GM23338 (cell line): ENCODE measurements around the gene CDK5RAP2. TPM values are rescaled to one million over a fixed set of nuclear protein-coding genes. Genes with fewer than 3 reads are reported as not detected.

Experiments
- ATAC-seq: fragments of 200-7000 bp; cut with Tn5 transposase; 3 replicates; pipeline ENCODE4 v1.9.1; 2020
- DNase-seq: peaks from one replicate; pipeline ENCODE4 v3.0.0-alpha.2; 2015; ENCODE audit warnings: low spot score
- H2AFZ ChIP-seq: fragments of 200-600 bp; sonication (generic); 2 replicates; pipeline ENCODE4 v1.8.0; 2016; ENCODE audit warnings: antibody characterized with exemption, mild to moderate bottlenecking, moderate library complexity
- H3F3A ChIP-seq: fragments of 200-600 bp; sonication (generic); replicated peaks from 2 replicates; pipeline ENCODE4 v1.8.0; 2017; ENCODE audit warnings: antibody characterized with exemption, mixed run types, low read depth
- H3K27ac ChIP-seq: fragments of 200-600 bp; sonication (generic); 2 replicates; pipeline ENCODE4 v1.6.1; 2016; ENCODE audit warnings: low read depth
- H3K27me3 ChIP-seq: fragments of 200-600 bp; sonication (generic); 2 replicates; pipeline ENCODE4 v1.8.0; 2016; ENCODE audit warnings: mild to moderate bottlenecking, mixed run types, moderate library complexity; ENCODE audit not compliant: insufficient read depth
- H3K36me3 ChIP-seq: fragments of 200-600 bp; sonication (generic); 2 replicates; pipeline ENCODE4 v1.8.0; 2016; ENCODE audit warnings: mild to moderate bottlenecking; ENCODE audit not compliant: insufficient read depth
- H3K4me1 ChIP-seq: fragments of 200-600 bp; sonication (generic); 2 replicates; pipeline ENCODE4 v1.8.0; 2016; ENCODE audit warnings: mild to moderate bottlenecking, moderate library complexity; ENCODE audit not compliant: insufficient read depth
- H3K4me2 ChIP-seq: fragments of 200-600 bp; sonication (generic); 2 replicates; pipeline ENCODE4 v1.7.1; 2017; ENCODE audit warnings: mixed run types
- H3K4me3 ChIP-seq: fragments of 200-600 bp; sonication (generic); 2 replicates; pipeline ENCODE4 v1.6.1; 2016; ENCODE audit warnings: mixed run types
- H3K79me2 ChIP-seq: fragments of 200-600 bp; sonication (generic); replicated peaks from 2 replicates; pipeline ENCODE4 v1.8.0; 2017; ENCODE audit warnings: mild to moderate bottlenecking; ENCODE audit not compliant: insufficient read depth
- H3K9me2 ChIP-seq: fragments of 200-600 bp; sonication (generic); 2 replicates; pipeline ENCODE4 v1.8.0; 2017; ENCODE audit not compliant: insufficient read depth
- H4K20me1 ChIP-seq: fragments of 200-600 bp; sonication (generic); replicated peaks from 2 replicates; pipeline ENCODE4 v1.8.0; 2017; ENCODE audit warnings: mild to moderate bottlenecking; ENCODE audit not compliant: insufficient read depth
- H3K27ac Mint-ChIP-seq: 2 replicates; pipeline ENCODE4 v1.8.0; 2020; ENCODE audit warnings: inconsistent platforms, mild to moderate bottlenecking, moderate library complexity, mixed read lengths
- H3K27me3 Mint-ChIP-seq: 3 replicates; pipeline ENCODE4 v1.8.0; 2022; ENCODE audit warnings: low read depth, mild to moderate bottlenecking, moderate library complexity, mixed read lengths, inconsistent platforms; ENCODE audit not compliant: insufficient read depth, poor library complexity
- H3K36me3 Mint-ChIP-seq: 3 replicates; pipeline ENCODE4 v1.8.0; 2021; ENCODE audit warnings: low read depth, mild to moderate bottlenecking, inconsistent platforms, moderate library complexity, mixed read lengths
- H3K4me1 Mint-ChIP-seq: 3 replicates; pipeline ENCODE4 v1.8.0; 2020; ENCODE audit warnings: mild to moderate bottlenecking, inconsistent platforms, mixed read lengths
- H3K4me3 Mint-ChIP-seq: 3 replicates; pipeline ENCODE4 v1.8.0; 2021; ENCODE audit warnings: moderate library complexity, mild to moderate bottlenecking, inconsistent platforms, mixed read lengths
- H3K9me3 Mint-ChIP-seq: 3 replicates; pipeline ENCODE4 v1.8.0; 2020; ENCODE audit warnings: moderate library complexity, mild to moderate bottlenecking, inconsistent platforms, mixed read lengths
- CTCF ChIP-seq, 2 experiments: fragments of 200-600 bp in 1 of 2; sonication (generic) in 1 of 2; conservative IDR thresholded peaks; 2 replicates each; pipeline versions ENCODE4 v1.5.1 to v1.6.1; 2016 to 2017; ENCODE audit warnings: antibody characterized with exemption in 2 of 2, low read depth in 2 of 2, mild to moderate bottlenecking in 2 of 2, moderate library complexity in 1 of 2
- EZH2 ChIP-seq: fragments of 200-600 bp; sonication (generic); IDR thresholded peaks from one replicate; pipeline ENCODE4 v1.8.0; 2017; ENCODE audit warnings: antibody characterized with exemption, mild to moderate bottlenecking, low read depth; ENCODE audit not compliant: unreplicated experiment
- EZH2phosphoT487 ChIP-seq: fragments of 200-600 bp; sonication (generic); IDR thresholded peaks from one replicate; pipeline ENCODE4 v1.8.1; 2018; ENCODE audit warnings: antibody characterized with exemption; ENCODE audit not compliant: unreplicated experiment
- STAT1 ChIP-seq: IDR thresholded peaks from one replicate; pipeline ENCODE4 v1.6.1; 2016; ENCODE audit warnings: antibody characterized with exemption; ENCODE audit not compliant: unreplicated experiment
- ZNF331 ChIP-seq: fragments of 250-450 bp; sonication (Bioruptor Pico); IDR thresholded peaks from 2 replicates; pipeline ENCODE4 v1.5.0; 2020; ENCODE audit warnings: low read depth, mild to moderate bottlenecking, moderate library complexity
- polyA plus RNA-seq: library from polyadenylated mRNA; unstranded; fragments of >200 nt; fragmentation: Nextera tagmentation; extraction: Ambion mirVana; gene quantifications from 2 replicates; pipeline ENCODE4 v1.2.1, GENCODE V29; 2016
- total RNA-seq: library from RNA; depleted of rRNA; stranded (reverse); fragments of >200 nt; shearing (Covaris generic); gene quantifications from 2 replicates; pipeline ENCODE4 v1.2.3, GENCODE V29; 2014
- TF ChIP-seq, protein P1 (sequence below): fragments of 250-450 bp; sonication (Bioruptor Pico); IDR thresholded peaks from 2 replicates; pipeline ENCODE4 v1.5.0; 2020; ENCODE audit warnings: mild to moderate bottlenecking, moderate library complexity

Gene CDK5RAP2
- total and polyA plus RNA-seq, 2 experiments from 2014 or later, result 50.7 to 65.7 TPM

DNA sequence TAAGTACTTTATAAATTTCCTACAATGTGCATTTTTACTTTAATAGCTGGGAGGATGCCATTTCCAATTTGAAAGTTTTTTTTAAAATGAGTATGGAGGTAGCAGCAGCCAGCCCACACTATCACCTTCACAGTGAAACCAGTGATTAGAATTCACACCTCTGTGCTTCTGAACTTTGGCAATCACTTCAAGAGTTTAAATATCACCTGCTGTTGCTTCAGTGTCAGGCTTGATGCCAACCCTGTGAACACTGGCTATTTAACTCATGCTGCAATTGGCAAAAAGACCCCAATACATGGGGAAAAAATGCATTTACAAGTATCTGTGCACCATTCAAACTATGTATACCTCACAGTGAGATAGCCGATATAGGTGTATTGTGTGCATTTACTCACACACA lies 57.4 kb downstream of the CDK5RAP2 start:
- Histone ChIP-seq H4K20me1 (no peaks in the 10 kb centered on the region; the same call in none of the 2 replicates), H3K9me2 (no peaks in the 10 kb centered on the region), H3K4me1 (no peaks in the 10 kb centered on the region), H3K4me3 (no peak overlapping the region), H3K36me3 (peaks cover 49% of the 10 kb centered on the region), H3K27ac (no peak overlapping the region), H2AFZ (no peak overlapping the region), H3K27me3 (no peaks in the 10 kb centered on the region), H3K79me2 (no peaks in the 10 kb centered on the region), H3K4me2 (no peak overlapping the region), H3F3A (no peaks in the 10 kb centered on the region)
- Mint-ChIP-seq H3K4me1 (peaks cover 15% of the 10 kb centered on the region), H3K27ac (no peak overlapping the region), H3K36me3 (peaks cover 67% of the 10 kb centered on the region), H3K9me3 (no peaks in the 10 kb centered on the region), H3K4me3 (no peak overlapping the region), H3K27me3 (peaks cover 3% of the 10 kb centered on the region)
- ATAC-seq (no peak), DNase-seq (no peak)
- no peak for TF ChIP-seq ZNF331 (CRISPR knock-in tag)
- TF ChIP-seq, protein P1, sequence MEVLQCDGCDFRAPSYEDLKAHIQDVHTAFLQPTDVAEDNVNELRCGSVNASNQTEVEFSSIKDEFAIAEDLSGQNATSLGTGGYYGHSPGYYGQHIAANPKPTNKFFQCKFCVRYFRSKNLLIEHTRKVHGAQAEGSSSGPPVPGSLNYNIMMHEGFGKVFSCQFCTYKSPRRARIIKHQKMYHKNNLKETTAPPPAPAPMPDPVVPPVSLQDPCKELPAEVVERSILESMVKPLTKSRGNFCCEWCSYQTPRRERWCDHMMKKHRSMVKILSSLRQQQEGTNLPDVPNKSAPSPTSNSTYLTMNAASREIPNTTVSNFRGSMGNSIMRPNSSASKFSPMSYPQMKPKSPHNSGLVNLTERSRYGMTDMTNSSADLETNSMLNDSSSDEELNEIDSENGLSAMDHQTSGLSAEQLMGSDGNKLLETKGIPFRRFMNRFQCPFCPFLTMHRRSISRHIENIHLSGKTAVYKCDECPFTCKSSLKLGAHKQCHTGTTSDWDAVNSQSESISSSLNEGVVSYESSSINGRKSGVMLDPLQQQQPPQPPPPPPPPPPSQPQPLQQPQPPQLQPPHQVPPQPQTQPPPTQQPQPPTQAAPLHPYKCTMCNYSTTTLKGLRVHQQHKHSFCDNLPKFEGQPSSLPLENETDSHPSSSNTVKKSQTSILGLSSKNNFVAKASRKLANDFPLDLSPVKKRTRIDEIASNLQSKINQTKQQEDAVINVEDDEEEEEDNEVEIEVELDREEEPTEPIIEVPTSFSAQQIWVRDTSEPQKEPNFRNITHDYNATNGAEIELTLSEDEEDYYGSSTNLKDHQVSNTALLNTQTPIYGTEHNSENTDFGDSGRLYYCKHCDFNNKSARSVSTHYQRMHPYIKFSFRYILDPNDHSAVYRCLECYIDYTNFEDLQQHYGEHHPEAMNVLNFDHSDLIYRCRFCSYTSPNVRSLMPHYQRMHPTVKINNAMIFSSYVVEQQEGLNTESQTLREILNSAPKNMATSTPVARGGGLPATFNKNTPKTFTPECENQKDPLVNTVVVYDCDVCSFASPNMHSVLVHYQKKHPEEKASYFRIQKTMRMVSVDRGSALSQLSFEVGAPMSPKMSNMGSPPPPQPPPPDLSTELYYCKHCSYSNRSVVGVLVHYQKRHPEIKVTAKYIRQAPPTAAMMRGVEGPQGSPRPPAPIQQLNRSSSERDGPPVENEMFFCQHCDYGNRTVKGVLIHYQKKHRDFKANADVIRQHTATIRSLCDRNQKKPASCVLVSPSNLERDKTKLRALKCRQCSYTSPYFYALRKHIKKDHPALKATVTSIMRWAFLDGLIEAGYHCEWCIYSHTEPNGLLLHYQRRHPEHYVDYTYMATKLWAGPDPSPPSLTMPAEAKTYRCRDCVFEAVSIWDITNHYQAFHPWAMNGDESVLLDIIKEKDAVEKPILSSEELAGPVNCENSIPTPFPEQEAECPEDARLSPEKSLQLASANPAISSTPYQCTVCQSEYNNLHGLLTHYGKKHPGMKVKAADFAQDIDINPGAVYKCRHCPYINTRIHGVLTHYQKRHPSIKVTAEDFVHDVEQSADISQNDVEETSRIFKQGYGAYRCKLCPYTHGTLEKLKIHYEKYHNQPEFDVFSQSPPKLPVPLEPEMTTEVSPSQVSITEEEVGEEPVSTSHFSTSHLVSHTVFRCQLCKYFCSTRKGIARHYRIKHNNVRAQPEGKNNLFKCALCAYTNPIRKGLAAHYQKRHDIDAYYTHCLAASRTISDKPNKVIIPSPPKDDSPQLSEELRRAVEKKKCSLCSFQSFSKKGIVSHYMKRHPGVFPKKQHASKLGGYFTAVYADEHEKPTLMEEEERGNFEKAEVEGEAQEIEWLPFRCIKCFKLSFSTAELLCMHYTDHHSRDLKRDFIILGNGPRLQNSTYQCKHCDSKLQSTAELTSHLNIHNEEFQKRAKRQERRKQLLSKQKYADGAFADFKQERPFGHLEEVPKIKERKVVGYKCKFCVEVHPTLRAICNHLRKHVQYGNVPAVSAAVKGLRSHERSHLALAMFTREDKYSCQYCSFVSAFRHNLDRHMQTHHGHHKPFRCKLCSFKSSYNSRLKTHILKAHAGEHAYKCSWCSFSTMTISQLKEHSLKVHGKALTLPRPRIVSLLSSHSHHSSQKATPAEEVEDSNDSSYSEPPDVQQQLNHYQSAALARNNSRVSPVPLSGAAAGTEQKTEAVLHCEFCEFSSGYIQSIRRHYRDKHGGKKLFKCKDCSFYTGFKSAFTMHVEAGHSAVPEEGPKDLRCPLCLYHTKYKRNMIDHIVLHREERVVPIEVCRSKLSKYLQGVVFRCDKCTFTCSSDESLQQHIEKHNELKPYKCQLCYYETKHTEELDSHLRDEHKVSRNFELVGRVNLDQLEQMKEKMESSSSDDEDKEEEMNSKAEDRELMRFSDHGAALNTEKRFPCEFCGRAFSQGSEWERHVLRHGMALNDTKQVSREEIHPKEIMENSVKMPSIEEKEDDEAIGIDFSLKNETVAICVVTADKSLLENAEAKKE (CRISPR knock-in tag), result no peak
- TF ChIP-seq EZH2phosphoT487, result no peak
- no peak for TF ChIP-seq STAT1
- no peak for TF ChIP-seq CTCF (conservative IDR thresholded peaks at IDR 0.05; ENCODE audit: low read depth in 2 of 2)
- no peak for TF ChIP-seq EZH2
